K562 (cell line): ENCODE results near the gene MSTN. TPM values are rescaled to one million over a fixed set of nuclear protein-coding genes. Genes with fewer than 3 reads are reported as not detected.
A peak's percentile ranks its signal among the peaks of the same experiment; 100 is the strongest.

Experiments
- HDAC8 ChIP-seq: fragments of 450-650 bp; IDR thresholded peaks from 2 replicates; pipeline ENCODE4 v1.6.1; 2016; ENCODE audit warnings: mild to moderate bottlenecking, missing genetic modification characterization, moderate library complexity, missing compliant biosample characterization
- MAZ ChIP-seq, 2 experiments: fragments of 450-650 bp in 1 of 2; sonication (generic) in 1 of 2; formaldehyde crosslinking; IDR thresholded peaks in 1 of 2; conservative IDR thresholded peaks in 1 of 2; 2 replicates each; pipeline versions ENCODE4 v1.4.0 to v1.5.0; 2020; ENCODE audit warnings: mild to moderate bottlenecking in 1 of 2, missing genetic modification reagents in 1 of 2
- SMC3 ChIP-seq: conservative IDR thresholded peaks from 2 replicates; pipeline ENCODE4 v1.6.1; 2011; ENCODE audit warnings: low read depth, low read length, improper control_type of control experiment; ENCODE audit not compliant: insufficient read depth
- ZNF134 ChIP-seq: fragments of 250-450 bp; sonication (Bioruptor Pico); conservative IDR thresholded peaks from 2 replicates; pipeline ENCODE4 v1.4.0; 2020
- polyA plus RNA-seq, 8 experiments: library from polyadenylated mRNA; depleted of rRNA in 4 of 8; stranded (reverse) in 5 of 8; unstranded in 3 of 8; fragments of >200 nt; fragmentation: Nextera tagmentation in 2 of 8; fragmentation: Illumina TruSeq in 1 of 8; extraction: Ambion mirVana in 2 of 8; extraction: Trizol in 1 of 8; gene quantifications; 2 replicates each; pipeline versions ENCODE4 v1.2.1 to v1.2.3, GENCODE V29; 2011 to 2014; ENCODE audit warnings: inconsistent platforms in 1 of 8, missing spikeins in 1 of 8
- total RNA-seq, 7 experiments: library from RNA; depleted of rRNA in 6 of 7; stranded (reverse); fragments of >200 nt in 6 of 7; fragmentation: Illumina TruSeq in 2 of 7; extraction: Trizol in 2 of 7; gene quantifications; 2 replicates each; pipeline versions ENCODE4 v1.2.1 to v1.2.3, GENCODE V29; 2011 to 2021; ENCODE audit warnings: low replicate concordance in 1 of 7
- TF ChIP-seq, protein P1 (sequence below), 2 experiments: fragments of 450-650 bp; formaldehyde crosslinking in 1 of 2; IDR thresholded peaks; 2 replicates each; pipeline versions ENCODE4 v1.4.0 to v1.6.1; 2014 to 2020; ENCODE audit warnings: mild to moderate bottlenecking in 2 of 2, borderline replicate concordance in 1 of 2, low read depth in 1 of 2
- TF ChIP-seq, protein P2 (sequence below): fragments of 450-650 bp; formaldehyde crosslinking; IDR thresholded peaks from 2 replicates; pipeline ENCODE4 v1.4.0; 2020; ENCODE audit warnings: mild to moderate bottlenecking, moderate library complexity
- TF ChIP-seq, protein P3 (sequence below): fragments of 250-450 bp; sonication (Bioruptor Pico); IDR thresholded peaks from 2 replicates; pipeline ENCODE4 v1.6.1; 2021; ENCODE audit warnings: mild to moderate bottlenecking

MSTN gene
- total and polyA plus RNA-seq, 9 of the 15 experiments (the other 6 are each of a cell fraction or from before 2014, with no cell fraction given) = not detected

DNA sequence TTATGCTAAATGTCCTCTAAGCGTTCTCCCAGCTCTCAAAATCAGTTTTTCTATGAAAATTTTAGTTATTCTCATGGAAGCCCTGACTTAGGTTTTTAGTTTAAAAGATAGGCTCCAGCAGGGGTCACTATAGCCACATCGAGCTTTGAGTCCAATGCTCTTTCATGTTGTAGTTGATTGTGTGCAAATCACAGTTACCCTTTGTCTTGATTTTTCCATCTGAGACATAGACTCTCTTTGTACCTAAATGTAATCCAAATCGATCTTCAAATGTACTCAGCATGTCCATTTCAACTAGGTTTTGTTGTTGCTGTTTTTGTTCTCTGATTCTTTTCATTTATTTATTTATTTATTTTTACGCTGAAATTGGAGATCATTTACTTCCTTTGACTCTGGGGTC, 26.4 kb upstream of the MSTN start (continued):
- TF ChIP-seq, protein P1, sequence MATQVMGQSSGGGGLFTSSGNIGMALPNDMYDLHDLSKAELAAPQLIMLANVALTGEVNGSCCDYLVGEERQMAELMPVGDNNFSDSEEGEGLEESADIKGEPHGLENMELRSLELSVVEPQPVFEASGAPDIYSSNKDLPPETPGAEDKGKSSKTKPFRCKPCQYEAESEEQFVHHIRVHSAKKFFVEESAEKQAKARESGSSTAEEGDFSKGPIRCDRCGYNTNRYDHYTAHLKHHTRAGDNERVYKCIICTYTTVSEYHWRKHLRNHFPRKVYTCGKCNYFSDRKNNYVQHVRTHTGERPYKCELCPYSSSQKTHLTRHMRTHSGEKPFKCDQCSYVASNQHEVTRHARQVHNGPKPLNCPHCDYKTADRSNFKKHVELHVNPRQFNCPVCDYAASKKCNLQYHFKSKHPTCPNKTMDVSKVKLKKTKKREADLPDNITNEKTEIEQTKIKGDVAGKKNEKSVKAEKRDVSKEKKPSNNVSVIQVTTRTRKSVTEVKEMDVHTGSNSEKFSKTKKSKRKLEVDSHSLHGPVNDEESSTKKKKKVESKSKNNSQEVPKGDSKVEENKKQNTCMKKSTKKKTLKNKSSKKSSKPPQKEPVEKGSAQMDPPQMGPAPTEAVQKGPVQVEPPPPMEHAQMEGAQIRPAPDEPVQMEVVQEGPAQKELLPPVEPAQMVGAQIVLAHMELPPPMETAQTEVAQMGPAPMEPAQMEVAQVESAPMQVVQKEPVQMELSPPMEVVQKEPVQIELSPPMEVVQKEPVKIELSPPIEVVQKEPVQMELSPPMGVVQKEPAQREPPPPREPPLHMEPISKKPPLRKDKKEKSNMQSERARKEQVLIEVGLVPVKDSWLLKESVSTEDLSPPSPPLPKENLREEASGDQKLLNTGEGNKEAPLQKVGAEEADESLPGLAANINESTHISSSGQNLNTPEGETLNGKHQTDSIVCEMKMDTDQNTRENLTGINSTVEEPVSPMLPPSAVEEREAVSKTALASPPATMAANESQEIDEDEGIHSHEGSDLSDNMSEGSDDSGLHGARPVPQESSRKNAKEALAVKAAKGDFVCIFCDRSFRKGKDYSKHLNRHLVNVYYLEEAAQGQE (IDR thresholded peaks at IDR 0.05; ENCODE audit: borderline replicate concordance) = peak; percentile 77; the same call in 1 of the 2 replicates
- TF ChIP-seq, protein P1 (CRISPR knock-in tag; IDR thresholded peaks at IDR 0.05; ENCODE audit: low read depth) = no peak
- TF ChIP-seq, protein P2, sequence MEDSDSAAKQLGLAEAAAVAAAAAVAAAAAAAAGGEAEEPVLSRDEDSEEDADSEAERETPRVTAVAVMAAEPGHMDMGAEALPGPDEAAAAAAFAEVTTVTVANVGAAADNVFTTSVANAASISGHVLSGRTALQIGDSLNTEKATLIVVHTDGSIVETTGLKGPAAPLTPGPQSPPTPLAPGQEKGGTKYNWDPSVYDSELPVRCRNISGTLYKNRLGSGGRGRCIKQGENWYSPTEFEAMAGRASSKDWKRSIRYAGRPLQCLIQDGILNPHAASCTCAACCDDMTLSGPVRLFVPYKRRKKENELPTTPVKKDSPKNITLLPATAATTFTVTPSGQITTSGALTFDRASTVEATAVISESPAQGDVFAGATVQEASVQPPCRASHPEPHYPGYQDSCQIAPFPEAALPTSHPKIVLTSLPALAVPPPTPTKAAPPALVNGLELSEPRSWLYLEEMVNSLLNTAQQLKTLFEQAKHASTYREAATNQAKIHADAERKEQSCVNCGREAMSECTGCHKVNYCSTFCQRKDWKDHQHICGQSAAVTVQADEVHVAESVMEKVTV (CRISPR knock-in tag) = peak; percentile 84
- no peak for TF ChIP-seq HDAC8 (tag)
- TF ChIP-seq, protein P3, sequence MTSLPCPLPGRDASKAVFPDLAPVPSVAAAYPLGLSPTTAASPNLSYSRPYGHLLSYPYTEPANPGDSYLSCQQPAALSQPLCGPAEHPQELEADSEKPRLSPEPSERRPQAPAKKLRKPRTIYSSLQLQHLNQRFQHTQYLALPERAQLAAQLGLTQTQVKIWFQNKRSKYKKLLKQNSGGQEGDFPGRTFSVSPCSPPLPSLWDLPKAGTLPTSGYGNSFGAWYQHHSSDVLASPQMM (CRISPR knock-in tag) = no peak
- peak; percentile 45; the same call in 1 of the 2 replicates for TF ChIP-seq SMC3
- TF ChIP-seq MAZ (CRISPR knock-in tag; conservative IDR thresholded peaks at IDR 0.05 in 1 of 2, IDR thresholded peaks at IDR 0.05 in 1 of 2) = peak in 1 of 2 experiments; percentile 29; a peak in 1 of 4 replicates
- TF ChIP-seq ZNF134 (CRISPR knock-in tag) = no peak
